HepG2 (cell line): ENCODE measurements around the gene SPINT3. TPM values are rescaled to one million over a fixed set of nuclear protein-coding genes. Genes with fewer than 3 reads are reported as not detected.

ENCODE experiments used
- ATAC-seq: fragments of 200-7000 bp; cut with Tn5 transposase; 3 replicates; pipeline ENCODE4 v1.9.1; 2020; ENCODE audit warnings: mild to moderate bottlenecking, moderate library complexity
- BruUV-seq: library from RNA; stranded (reverse); fragments of 400-500 nt; replicated peaks from 2 replicates; lab custom pipeline; 2021; lab: Mats Ljungman, UMichigan
- CTCF ChIA-PET: fragments of 300-600 bp; formaldehyde crosslinking; extraction: SDS; loops from one replicate; lab custom pipeline; 2021; ENCODE audit warnings: low total read pairs, inconsistent platforms, low intra/inter-chr PET ratio; lab: Yijun Ruan, JAX
- POLR2A ChIA-PET: fragments of 350-600 bp; sonication (Branson Sonifier 250); formaldehyde crosslinking; loops from one replicate; lab custom pipeline; 2020; ENCODE audit warnings: antibody characterized with exemption, inconsistent platforms; lab: Yijun Ruan, JAX
- DNase-seq: peaks from one replicate; pipeline ENCODE4 v3.0.0-alpha.2; 2015; ENCODE audit warnings: low spot score
- FAIRE-seq: peaks from 3 replicates; lab custom pipeline; 2011; peaks lifted over from hg19 to GRCh38; lab: Jason Lieb, UNC
- H2AFZ ChIP-seq: one replicate; pipeline ENCODE4 v1.6.1; 2011; ENCODE audit warnings: low read length, inconsistent platforms
- H3K27ac ChIP-seq: fragments of 300-600 bp; 3 replicates; pipeline ENCODE4 v1.8.0; 2011; ENCODE audit warnings: mixed run types, mild to moderate bottlenecking, mixed read lengths, low read length, inconsistent platforms; ENCODE audit not compliant: insufficient read depth; ENCODE audit errors: extremely low read length
- H3K27me3 ChIP-seq, 2 experiments: fragments of 200-600 bp in 1 of 2; 2 replicates in 1 of 2; 3 replicates in 1 of 2; pipeline versions ENCODE4 v1.6.0 to v1.8.0; 2011; ENCODE audit warnings: low read length in 2 of 2, mild to moderate bottlenecking in 2 of 2, moderate library complexity in 2 of 2, inconsistent platforms in 1 of 2; ENCODE audit not compliant: insufficient read depth in 2 of 2, control insufficient read depth in 1 of 2
- H3K36me3 ChIP-seq, 2 experiments: fragments of 200-600 bp in 1 of 2; replicated peaks in 1 of 2; 2 replicates in 1 of 2; 3 replicates in 1 of 2; pipeline versions ENCODE4 v1.5.1 to v1.8.0; 2011; ENCODE audit warnings: low read length in 2 of 2, inconsistent platforms in 1 of 2; ENCODE audit not compliant: insufficient read depth in 2 of 2, control insufficient read depth in 1 of 2
- H3K4me1 ChIP-seq: 2 replicates; pipeline ENCODE4 v1.5.1; 2012; ENCODE audit warnings: low read length, inconsistent platforms; ENCODE audit not compliant: insufficient read depth
- H3K4me2 ChIP-seq: 2 replicates; pipeline ENCODE4 v1.6.0; 2011; ENCODE audit warnings: low read depth, low read length, inconsistent platforms
- H3K4me3 ChIP-seq, 3 experiments: fragments of 200-600 bp in 1 of 3; sonication (generic), shearing (Covaris generic) in 1 of 3; replicated peaks in 1 of 3; 2 replicates each; pipeline ENCODE4 v1.5.1; 2011 to 2016; ENCODE audit warnings: low read length in 3 of 3, inconsistent platforms in 2 of 3, low read depth in 2 of 3, mild to moderate bottlenecking in 2 of 3, control low read depth in 1 of 3, mixed read lengths in 1 of 3; ENCODE audit not compliant: insufficient read depth in 1 of 3
- H3K79me2 ChIP-seq: one replicate; pipeline ENCODE4 v1.6.1; 2011; ENCODE audit warnings: low read length, inconsistent platforms; ENCODE audit not compliant: insufficient read depth
- H3K9ac ChIP-seq: 2 replicates; pipeline ENCODE4 v1.6.0; 2011; ENCODE audit warnings: mild to moderate bottlenecking, low read depth, low read length, inconsistent platforms; ENCODE audit not compliant: insufficient read depth
- H3K9me3 ChIP-seq: 2 replicates; pipeline ENCODE4 v1.5.1; 2012; ENCODE audit warnings: mild to moderate bottlenecking, low read length
- H4K20me1 ChIP-seq: 2 replicates; pipeline ENCODE4 v1.6.0; 2011; ENCODE audit warnings: inconsistent platforms, mild to moderate bottlenecking, low read length, moderate library complexity; ENCODE audit not compliant: insufficient read depth
- ATF7 ChIP-seq, 2 experiments: fragments of 450-650 bp in 1 of 2; sonication (generic) in 1 of 2; formaldehyde crosslinking in 1 of 2; IDR thresholded peaks; 2 replicates each; pipeline versions ENCODE4 v1.4.0 to v1.6.1; 2016 to 2020; ENCODE audit warnings: antibody characterized with exemption in 1 of 2, mild to moderate bottlenecking in 1 of 2, missing genetic modification reagents in 1 of 2
- CCDC6 ChIP-seq: sonication (generic); formaldehyde crosslinking; IDR thresholded peaks from 2 replicates; pipeline ENCODE4 v1.8.1; 2022; ENCODE audit warnings: mild to moderate bottlenecking, missing genetic modification reagents, moderate library complexity
- LRRFIP1 ChIP-seq: sonication (generic); formaldehyde crosslinking; conservative IDR thresholded peaks from 2 replicates; pipeline ENCODE4 v1.4.0; 2020; ENCODE audit warnings: missing genetic modification reagents
- PHB2 ChIP-seq: fragments of 450-650 bp; IDR thresholded peaks from 2 replicates; pipeline ENCODE4 v1.6.1; 2018; ENCODE audit not compliant: partially characterized antibody
- POLR2A ChIP-seq, 2 experiments: IDR thresholded peaks; 2 replicates each; pipeline ENCODE4 v1.6.1; 2011; ENCODE audit warnings: low read depth in 2 of 2, low read length in 2 of 2, mild to moderate bottlenecking in 1 of 2, moderate library complexity in 1 of 2; ENCODE audit not compliant: insufficient read depth in 1 of 2
- POLR2G ChIP-seq: fragments of 200-400 bp; formaldehyde crosslinking; IDR thresholded peaks from 2 replicates; pipeline ENCODE4 v1.6.1; 2018; ENCODE audit warnings: mild to moderate bottlenecking, low read depth, low read length, moderate library complexity
- PRDM10 ChIP-seq: sonication (generic); formaldehyde crosslinking; IDR thresholded peaks from 2 replicates; pipeline ENCODE4 v1.4.0; 2020; ENCODE audit warnings: low read depth, missing genetic modification reagents
- TARDBP ChIP-seq: sonication (generic); formaldehyde crosslinking; IDR thresholded peaks from 2 replicates; pipeline ENCODE4 v1.8.0; 2022; ENCODE audit warnings: mild to moderate bottlenecking, missing genetic modification reagents
- ZNF33A ChIP-seq: sonication (generic); formaldehyde crosslinking; IDR thresholded peaks from 2 replicates; pipeline ENCODE4 v1.5.1; 2020; ENCODE audit warnings: missing genetic modification reagents, mild to moderate bottlenecking, moderate library complexity, borderline replicate concordance
- ZNF766 ChIP-seq: sonication (generic); formaldehyde crosslinking; IDR thresholded peaks from 2 replicates; pipeline ENCODE4 v1.5.0; 2020; ENCODE audit warnings: missing genetic modification reagents, borderline replicate concordance
- WGBS: methylation state at CpG from one replicate; pipeline ENCODE4 v1.1.6; 2017; ENCODE audit warnings: low lambda C conversion rate; 5-methylcytosine and 5-hydroxymethylcytosine counted together
- in situ Hi-C: cut with HindIII; loops from 2 replicates; pipeline ENCODE4 v1.10.0; 2017; ENCODE audit warnings: low pct_unique_long_range_greater_than_20kb; ENCODE audit not compliant: extremely low pct_ligation_motif_present
- intact Hi-C: fragments of 100-400 bp; cut with micrococcal nuclease; formaldehyde crosslinking; loops from one replicate; pipeline ENCODE4 v1.10.0; 2022; ENCODE audit not compliant: unreplicated experiment
- polyA plus RNA-seq, 8 experiments: library from polyadenylated mRNA; depleted of rRNA in 3 of 8; stranded (reverse) in 7 of 8; unstranded in 1 of 8; fragments of >200 nt; fragmentation: Illumina TruSeq in 4 of 8; extraction: Trizol in 4 of 8; gene quantifications; 2 replicates each; pipeline versions ENCODE4 v1.2.1 to v1.2.3, GENCODE V29; 2011 to 2016; ENCODE audit warnings: low read depth in 4 of 8, missing spikeins in 1 of 8, mixed read lengths in 1 of 8; ENCODE audit not compliant: insufficient read depth in 1 of 8
- total RNA-seq, 5 experiments: library from RNA; depleted of rRNA; stranded (reverse); fragments of >200 nt; fragmentation: Illumina TruSeq; extraction: Trizol; gene quantifications; 2 replicates each; pipeline ENCODE4 v1.2.3, GENCODE V29; 2016; ENCODE audit warnings: low read depth in 1 of 5

SPINT3 gene
- total and polyA plus RNA-seq, 2 of the 13 experiments (the other 11 are each of a cell fraction or from before 2014, with no cell fraction given), result not detected

GRCh38 chr20:45527294-45527693 is 11.9 kb upstream of the SPINT3 start:
- Histone ChIP-seq H4K20me1 (no peaks in the 10 kb centered on the region), H3K79me2 (no peaks in the 10 kb centered on the region), H3K4me1 (no peaks in the 10 kb centered on the region), H3K4me2 (no peak overlapping the region), H3K27me3 (peaks cover 0 to 6% of the 10 kb centered on the region in 2 experiments; a peak in 1 of 5 replicates)
- POLR2A ChIA-PET, result interaction anchor here (0.7 kb wide), 1 partner anchor 215 kb away, joined by 3 read pairs; no protein-coding TSS in a partner anchor
- intact Hi-C loops, result no loop called here
- TF ChIP-seq ZNF766, result no peak
- TF ChIP-seq ZNF33A (CRISPR knock-in tag), result no peak
- TF ChIP-seq, all 625 proteins: peak for 0
- 66% methylated on average over 4 of the region's 4 CpGs for WGBS
- Histone ChIP-seq H3K27ac (no peak overlapping the region), H3K4me3 (no peak overlapping the region), H2AFZ (no peak overlapping the region), H3K9ac (no peak overlapping the region), H3K36me3 (no peaks in the 10 kb centered on the region), H3K9me3 (no peaks in the 10 kb centered on the region)
- BruUV-seq, result no TSS peak
- no peak for FAIRE-seq
- in situ Hi-C loops, result no loop called here
- CTCF ChIA-PET, result no interaction called here
- no peak for ATAC-seq
- no peak for DNase-seq

GRCh38 chr20:45523821-45524220 is 8.4 kb upstream of the SPINT3 start:
- Histone ChIP-seq H4K20me1 (no peaks in the 10 kb centered on the region), H3K4me2 (no peak overlapping the region), H3K9me3 (no peaks in the 10 kb centered on the region), H3K4me3 (no peak overlapping the region), H3K79me2 (no peaks in the 10 kb centered on the region), H3K27ac (no peak overlapping the region), H2AFZ (no peak overlapping the region), H3K9ac (no peak overlapping the region), H3K36me3 (no peaks in the 10 kb centered on the region), H3K4me1 (no peaks in the 10 kb centered on the region), H3K27me3 (peaks cover 0 to 6% of the 10 kb centered on the region in 2 experiments; a peak in 1 of 5 replicates)
- intact Hi-C loops (no loop called here), in situ Hi-C loops (no loop called here)
- WGBS, result 0% methylated on average over 1 of the region's 1 CpG
- FAIRE-seq (no peak), ATAC-seq (no peak), DNase-seq (no peak)
- no TSS peak for BruUV-seq
- CTCF ChIA-PET, result no interaction called here
- POLR2A ChIA-PET, result no interaction called here
- TF ChIP-seq CCDC6 (CRISPR knock-in tag), result no peak
- no peak for TF ChIP-seq POLR2G
- TF ChIP-seq LRRFIP1 (CRISPR knock-in tag), result no peak
- no peak for TF ChIP-seq PHB2
- no peak for TF ChIP-seq TARDBP (CRISPR knock-in tag)
- TF ChIP-seq ATF7 (IDR thresholded peaks at IDR 0.05), result no peak
- TF ChIP-seq ATF7 (CRISPR knock-in tag; IDR thresholded peaks at IDR 0.05), result no peak
- no peak for TF ChIP-seq POLR2A (IDR thresholded peaks at IDR 0.05; ENCODE audit: insufficient read depth in 1 of 2, low read depth in 2 of 2, low read length in 2 of 2)
- no peak for TF ChIP-seq PRDM10 (CRISPR knock-in tag)
